H1 (cell line): ENCODE results near the gene ARMH1. TPM values are rescaled to one million over a fixed set of nuclear protein-coding genes. Genes with fewer than 3 reads are reported as not detected.

Experiments
- ATF3 ChIP-seq: IDR thresholded peaks from 2 replicates; pipeline ENCODE4 v1.6.1; 2011; ENCODE audit warnings: low read depth, mild to moderate bottlenecking, low read length; ENCODE audit not compliant: insufficient read depth
- CHD2 ChIP-seq: IDR thresholded peaks from 2 replicates; pipeline ENCODE4 v1.6.1; 2012; ENCODE audit warnings: low read length, improper control_type of control experiment
- JUND ChIP-seq: IDR thresholded peaks from 2 replicates; pipeline ENCODE4 v1.6.1; 2011; ENCODE audit warnings: mild to moderate bottlenecking, improper control_type of control experiment, low read length
- MAX ChIP-seq: IDR thresholded peaks from 2 replicates; pipeline ENCODE4 v1.6.1; 2012; ENCODE audit warnings: inconsistent platforms
- polyA plus RNA-seq, 7 experiments: library from polyadenylated mRNA; depleted of rRNA in 3 of 7; stranded (reverse) in 5 of 7; unstranded in 2 of 7; fragments of >200 nt in 5 of 7; fragments of 200-250 nt in 2 of 7; gene quantifications; 1 replicate in 5 of 7; 2 replicates in 1 of 7; 4 replicates in 1 of 7; pipeline versions ENCODE4 v1.2.1 to v1.2.3, GENCODE V29; 2011 to 2013; ENCODE audit warnings: missing spikeins in 2 of 7, mixed read lengths in 2 of 7
- total RNA-seq: library from RNA; stranded (reverse); fragmentation: NEBNext Ultra II Directional; extraction: Animal tissue kit (Norgen Biotek cat#: 25700); gene quantifications from 2 replicates; pipeline ENCODE4 v1.2.1, GENCODE V29; 2021

ARMH1 gene
- total and polyA plus RNA-seq, 2 of the 8 experiments (the other 6 are each of a cell fraction or from before 2014, with no cell fraction given) = 0.82 to 0.85 TPM

- TF ChIP-seq ATF3 = no peak
- TF ChIP-seq CHD2 = no peak
- TF ChIP-seq MAX = no peak
- TF ChIP-seq JUND = no peak
These were observed 28.9 kb upstream of the ARMH1 start (continued) for GRCh38 chr1:44645476-44646244.
